GM18867 (cell line): ENCODE data around the gene CDH23.

Experiments
- ATAC-seq: cut with Tn5 transposase; IDR thresholded peaks from one replicate; pipeline ENCODE4 v1.9.1; 2021; ENCODE audit warnings: mild to moderate bottlenecking, moderate library complexity; ENCODE audit not compliant: unreplicated experiment

The CDH23 gene

GRCh38 chr10:71761541-71762113 lies 364.9 kb downstream of the CDH23 start:
- no peak for ATAC-seq

DNA sequence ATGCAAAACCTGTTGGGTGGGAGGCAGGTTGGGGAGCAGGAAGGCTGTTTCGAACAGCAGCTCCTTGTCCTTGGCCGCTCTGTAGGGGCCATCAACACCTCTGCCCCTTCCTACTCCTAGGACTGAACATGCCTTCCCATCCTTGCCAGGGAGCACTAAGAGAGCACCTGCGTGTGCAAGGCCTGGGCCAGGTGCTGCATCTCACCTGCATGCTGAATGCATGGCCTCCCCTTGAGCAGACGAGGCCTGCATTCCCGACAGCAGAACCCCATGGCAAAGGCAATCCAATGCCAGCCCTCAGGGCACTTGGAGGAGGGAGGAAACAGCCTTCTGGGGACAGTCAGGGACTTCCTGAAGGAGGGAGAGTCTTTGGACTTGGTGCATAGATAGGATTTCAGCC lies 365.6 kb downstream of the CDH23 start:
- no peak for ATAC-seq

- ATAC-seq, result no peak
These were observed 366.8 kb downstream of the CDH23 start for GRCh38 chr10:71763352-71764127.

GRCh38 chr10:71765176-71765904 lies 368.6 kb downstream of the CDH23 start:
- no peak for ATAC-seq

GRCh38 chr10:71765906-71766716 lies 369.4 kb downstream of the CDH23 start:
- ATAC-seq, result no peak

DNA sequence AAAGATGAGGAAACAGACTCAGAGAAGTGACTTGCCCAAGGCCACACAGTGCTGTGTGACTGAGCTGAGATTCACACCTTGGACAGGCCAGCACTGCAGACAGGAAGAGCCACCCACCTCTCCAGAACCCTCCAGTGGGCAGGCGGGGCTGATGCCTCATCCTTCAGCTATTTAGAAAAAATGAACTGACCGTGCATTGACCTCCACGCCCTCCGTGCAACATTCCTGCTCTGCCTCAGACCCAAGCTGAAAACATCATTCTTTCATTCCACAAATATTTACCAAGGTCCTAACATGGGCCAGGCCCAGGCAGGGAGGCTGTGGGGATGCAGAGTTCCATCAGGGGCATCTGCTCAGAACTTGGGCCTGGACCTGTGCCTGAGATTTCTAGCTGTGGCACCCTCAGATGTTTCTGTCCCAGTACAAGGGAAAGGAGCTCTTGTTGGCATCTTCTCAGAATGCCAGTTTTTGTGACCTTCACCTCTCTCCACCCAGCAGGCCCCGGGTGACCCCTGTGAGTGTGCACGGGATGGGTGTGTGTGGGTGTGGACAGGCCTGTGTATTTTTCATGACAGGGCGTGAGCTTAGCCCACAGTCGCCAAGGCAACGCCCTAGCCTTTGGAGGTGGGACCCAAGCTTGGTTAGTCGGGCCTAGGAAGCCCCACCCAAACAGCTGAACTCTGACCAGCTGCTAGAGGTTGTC lies 370.1 kb downstream of the CDH23 start:
- ATAC-seq, result no peak

DNA sequence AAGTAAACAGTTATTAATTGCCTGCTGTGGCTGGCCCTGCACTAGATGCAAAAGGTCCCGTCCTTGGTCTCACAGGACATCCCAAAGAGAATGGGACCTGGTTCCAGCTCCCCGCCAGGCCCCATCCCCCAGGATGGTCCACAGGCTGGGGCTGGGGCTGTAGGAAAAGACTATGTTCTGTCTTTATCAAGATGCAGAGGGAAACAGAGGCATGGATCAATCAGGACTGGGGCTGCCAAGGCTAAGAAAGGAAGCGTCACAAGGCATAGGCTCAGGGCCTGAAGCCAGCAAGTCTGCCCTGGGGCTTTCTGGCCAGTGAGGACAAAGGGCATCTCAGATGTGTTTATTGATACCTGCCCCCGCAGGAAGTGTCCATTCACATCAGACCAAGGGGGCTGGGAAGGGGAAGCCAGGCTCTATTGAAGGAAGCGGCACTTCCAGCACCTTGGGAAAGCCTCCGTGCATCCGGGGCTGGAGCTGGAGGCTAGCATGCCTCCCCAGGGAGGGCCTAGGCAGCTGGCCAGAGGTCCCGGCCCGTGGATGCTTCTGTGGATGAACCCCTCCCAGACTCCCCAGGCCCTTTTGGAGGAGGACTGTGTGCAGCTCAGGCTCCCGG lies 370.8 kb downstream of the CDH23 start:
- no peak for ATAC-seq

DNA sequence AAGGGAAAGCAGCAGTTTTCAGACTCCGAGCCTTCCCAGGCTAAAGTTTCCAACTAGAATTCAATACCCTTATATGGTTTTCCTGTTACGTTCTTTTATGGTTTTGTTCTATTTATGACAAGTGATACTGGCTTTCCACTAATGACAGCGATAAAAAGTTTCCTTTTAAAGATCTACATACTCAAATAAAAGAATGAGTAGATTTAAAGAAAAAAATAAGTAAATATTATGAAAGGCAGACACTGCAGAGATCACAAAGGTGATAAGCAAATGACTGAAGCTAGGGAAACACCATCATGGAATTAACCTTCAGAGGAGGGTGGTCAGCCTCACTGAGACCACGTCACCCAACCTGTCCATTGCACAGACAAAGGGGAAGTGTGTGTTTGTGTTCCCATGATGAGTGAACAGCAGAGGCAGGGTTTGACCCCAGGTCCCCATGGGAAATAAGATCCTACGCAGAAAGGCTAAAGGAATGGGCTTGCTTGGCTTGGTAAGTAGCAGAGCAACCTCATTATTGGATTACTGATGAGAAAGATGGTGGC lies 372.6 kb downstream of the CDH23 start:
- ATAC-seq, result peak; percentile 15

GRCh38 chr10:71770255-71770654 lies 373.5 kb downstream of the CDH23 start:
- ATAC-seq, result no peak

DNA sequence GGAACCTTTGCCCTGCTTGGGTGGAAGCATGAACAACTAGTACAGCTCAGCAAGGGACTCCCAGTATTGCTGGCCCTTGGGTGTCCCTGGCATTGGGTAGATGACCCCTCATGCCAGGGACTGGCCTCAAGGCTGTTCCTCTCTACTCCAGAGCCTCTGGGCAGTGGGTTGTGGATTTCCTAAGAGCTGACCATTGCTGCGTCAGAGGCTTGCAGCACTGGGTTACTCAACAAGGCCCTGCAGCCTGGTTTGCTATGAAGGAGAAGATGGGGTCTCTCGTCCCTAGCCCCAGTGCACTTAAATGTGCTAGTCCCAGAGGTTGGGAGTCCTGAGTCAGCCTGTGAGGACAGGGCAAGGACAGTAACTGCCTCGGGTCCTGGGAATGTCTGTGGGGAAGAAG lies 374.1 kb downstream of the CDH23 start:
- ATAC-seq, result no peak

GRCh38 chr10:71771204-71771603 lies 374.5 kb downstream of the CDH23 start:
- ATAC-seq, result no peak

DNA sequence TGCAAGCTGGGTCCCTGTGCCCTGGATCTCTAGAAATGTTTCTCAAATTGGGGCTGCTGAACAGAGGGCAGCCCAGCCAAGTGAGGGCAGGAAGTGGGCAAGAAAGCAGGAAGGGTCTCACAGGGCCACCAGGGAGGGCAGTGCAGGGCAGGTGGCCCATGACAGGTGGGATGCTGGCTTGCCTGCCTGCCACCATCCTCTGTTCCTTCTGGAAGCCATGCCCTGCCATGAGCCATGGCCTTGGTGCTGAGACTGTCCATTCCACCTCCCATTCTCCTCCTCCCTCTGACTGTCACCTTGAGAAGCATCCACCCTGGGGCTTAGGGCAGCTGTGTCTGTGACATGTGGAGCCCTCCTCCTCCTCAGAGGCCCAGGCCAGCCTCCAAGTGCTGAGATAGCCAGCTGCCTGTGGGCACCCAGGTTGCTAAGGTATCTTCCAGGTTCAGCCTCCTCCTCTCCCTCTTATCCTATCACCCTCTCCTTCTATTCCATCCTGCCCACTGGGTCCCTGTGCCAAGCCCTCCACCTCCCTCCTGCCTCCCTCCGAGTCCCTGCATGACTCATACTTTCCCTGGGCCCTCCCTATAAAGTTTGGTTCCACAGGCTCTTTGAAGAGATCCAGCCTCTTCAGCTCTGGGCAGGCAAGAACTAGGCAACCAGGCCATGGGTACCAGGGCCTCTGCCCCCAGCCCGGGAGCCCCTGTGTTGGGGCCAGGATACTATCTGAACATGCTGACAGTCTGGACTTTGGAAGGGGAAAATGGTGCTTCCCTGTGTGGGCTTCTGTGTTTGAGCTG lies 375.3 kb downstream of the CDH23 start:
- no peak for ATAC-seq

DNA sequence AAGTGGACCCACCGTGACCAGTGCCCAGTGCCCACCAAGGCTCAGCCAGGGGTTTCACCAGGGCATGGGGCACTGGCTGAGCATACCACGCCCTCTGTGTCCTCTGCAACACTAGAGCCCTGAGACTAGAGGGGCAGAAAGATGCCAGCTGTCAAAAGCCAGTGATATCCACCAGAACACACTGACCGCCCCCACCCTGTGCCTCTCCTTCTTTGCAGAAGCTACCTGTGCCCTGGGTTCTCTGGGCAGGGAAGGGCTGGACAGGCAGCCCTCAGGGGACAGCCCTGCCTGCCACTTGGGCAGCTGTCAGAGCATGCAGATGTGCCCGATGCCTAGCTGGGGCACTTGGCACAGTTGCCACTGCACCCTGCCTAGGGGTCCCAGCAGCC lies 376.1 kb downstream of the CDH23 start:
- no peak for ATAC-seq

GRCh38 chr10:71773221-71773971 lies 376.7 kb downstream of the CDH23 start, which contains the start of gene VSIR:
Gene VSIR (minus strand): TSS chr10:71773520. CDS start chr10:71773439, 81 bp downstream.
- peak; percentile 60 for ATAC-seq

DNA sequence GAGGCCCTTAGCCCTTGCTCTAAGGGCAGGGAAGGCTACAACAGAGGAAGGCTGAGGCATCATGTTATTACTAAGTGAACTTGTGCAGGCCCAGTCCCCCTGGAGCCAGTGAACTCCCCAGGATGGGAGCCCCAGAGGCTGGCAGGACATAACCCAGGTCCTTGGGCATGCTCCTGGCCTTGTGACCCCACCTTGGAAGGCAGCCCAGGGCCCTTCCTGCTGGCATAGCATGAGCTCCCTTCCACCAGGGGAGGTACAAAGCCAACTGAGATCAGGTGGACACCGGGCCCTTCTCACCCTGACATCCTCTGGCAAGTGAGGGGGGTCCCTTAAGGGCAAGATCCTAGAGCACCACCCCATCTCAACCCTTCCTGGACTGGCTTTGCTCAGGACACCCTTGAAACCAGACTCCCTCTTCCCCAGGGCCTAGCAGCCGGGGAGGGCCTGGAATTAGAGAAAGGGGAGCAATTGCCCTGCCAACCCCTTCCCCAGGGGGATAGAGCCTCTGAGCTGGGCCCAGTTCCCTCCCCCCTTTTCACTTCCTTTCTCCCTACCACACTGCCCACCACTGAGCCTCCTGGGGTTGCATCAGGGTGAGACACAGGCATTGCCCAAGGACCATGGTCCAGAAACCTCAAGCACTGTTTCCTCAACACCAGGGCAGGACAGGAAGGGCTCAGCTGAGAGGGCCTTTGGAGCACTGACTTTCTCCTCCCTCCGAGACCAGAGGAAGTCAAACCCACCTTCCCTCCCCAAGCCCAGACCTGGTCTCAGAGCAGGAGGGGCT lies 378.4 kb downstream of the CDH23 start:
- no peak for ATAC-seq

GRCh38 chr10:71776481-71776925 lies 379.8 kb downstream of the CDH23 start:
- ATAC-seq, result no peak

DNA sequence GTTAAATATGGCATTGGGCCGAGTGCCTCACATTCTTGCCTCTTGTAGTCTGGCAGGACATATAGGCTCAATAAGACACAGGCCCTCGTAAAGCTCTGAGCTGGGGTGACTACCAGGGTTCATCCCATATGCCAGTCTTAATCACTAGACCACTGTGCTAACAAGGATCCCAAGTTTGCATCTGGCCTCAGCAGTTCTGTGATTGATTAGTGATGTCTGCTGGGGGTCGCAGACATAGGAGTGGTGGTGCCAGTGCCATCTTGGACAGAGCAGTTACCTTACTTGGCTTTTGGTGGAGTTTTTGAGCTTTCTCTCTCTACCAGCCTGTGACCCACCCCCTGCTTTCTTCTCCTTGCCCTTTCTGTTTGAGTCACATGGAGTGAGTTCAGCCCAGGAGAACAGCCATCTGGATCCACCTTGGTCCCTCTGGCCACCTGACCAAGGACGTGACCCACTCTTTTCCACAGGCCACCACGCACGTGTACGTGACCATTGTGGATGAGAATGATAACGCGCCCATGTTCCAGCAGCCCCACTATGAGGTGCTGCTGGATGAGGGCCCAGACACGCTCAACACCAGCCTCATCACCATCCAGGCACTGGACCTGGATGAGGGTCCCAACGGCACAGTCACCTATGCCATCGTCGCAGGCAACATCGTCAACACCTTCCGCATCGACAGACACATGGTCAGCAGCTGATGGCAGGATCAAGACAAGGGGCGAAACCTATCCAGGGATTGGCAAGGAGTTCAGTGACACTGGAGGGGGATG lies 380.7 kb downstream of the CDH23 start:
- ATAC-seq, result no peak
